ENCODE measurements around the gene SHB.
A peak's percentile ranks its signal among the peaks of the same experiment; 100 is the strongest.

Gene SHB

DNA sequence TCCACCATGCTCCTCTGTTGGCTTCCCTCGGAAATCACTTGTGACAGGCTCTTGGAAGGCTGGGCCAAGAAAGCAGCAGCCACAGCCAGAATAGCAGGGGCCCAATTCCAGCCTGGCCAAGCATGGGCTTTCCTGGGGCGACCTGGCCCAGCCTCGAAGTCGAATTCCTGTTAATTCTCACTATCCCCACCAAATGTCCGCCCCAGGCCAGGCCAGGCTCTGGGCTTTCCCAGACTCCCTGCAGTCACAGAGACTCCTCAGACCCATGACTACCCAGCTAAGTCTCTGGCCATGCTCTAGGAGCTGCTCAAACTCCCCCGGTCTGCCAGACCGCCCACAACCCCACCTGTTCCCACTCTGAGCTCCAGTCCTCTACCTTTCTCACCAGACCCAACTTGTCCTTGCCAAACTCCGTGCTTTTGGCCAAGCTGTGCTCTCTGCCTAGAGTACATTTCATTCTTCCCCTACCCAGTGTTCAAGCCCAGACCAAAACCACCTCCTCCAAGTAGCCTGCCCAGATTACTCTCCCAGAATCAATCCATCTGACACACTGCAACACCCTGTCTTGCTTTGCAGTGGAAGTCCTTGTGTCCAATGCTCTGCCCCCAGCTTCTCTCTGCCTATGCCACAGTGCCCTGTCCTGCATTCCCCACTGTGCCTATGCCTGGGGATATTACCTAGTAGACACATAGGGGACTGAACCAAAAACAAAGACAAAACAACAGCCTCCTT lies 26.2 kb downstream of the SHB start:
- Mint-ChIP-seq H3K27ac (no peak overlapping the region), H3K4me1 (peaks cover 17% of the 10 kb centered on the region), H3K36me3 (no peaks in the 10 kb centered on the region), H3K4me3 (no peak overlapping the region), H3K9me3 (no peaks in the 10 kb centered on the region), H3K27me3 (peaks cover 8% of the 10 kb centered on the region)
- no peak for ATAC-seq

GRCh38 chr9:38041564-38042243 lies 27.3 kb downstream of the SHB start:
- peaks cover 8% of the 10 kb centered on the region for H3K27me3 Mint-ChIP-seq
- no peaks in the 10 kb centered on the region for H3K9me3 Mint-ChIP-seq
- H3K36me3 Mint-ChIP-seq, result no peaks in the 10 kb centered on the region
- peaks cover 10% of the 10 kb centered on the region for H3K4me1 Mint-ChIP-seq
- no peak for ATAC-seq
- H3K4me3 Mint-ChIP-seq, result no peak overlapping the region
- no peak overlapping the region for H3K27ac Mint-ChIP-seq

DNA sequence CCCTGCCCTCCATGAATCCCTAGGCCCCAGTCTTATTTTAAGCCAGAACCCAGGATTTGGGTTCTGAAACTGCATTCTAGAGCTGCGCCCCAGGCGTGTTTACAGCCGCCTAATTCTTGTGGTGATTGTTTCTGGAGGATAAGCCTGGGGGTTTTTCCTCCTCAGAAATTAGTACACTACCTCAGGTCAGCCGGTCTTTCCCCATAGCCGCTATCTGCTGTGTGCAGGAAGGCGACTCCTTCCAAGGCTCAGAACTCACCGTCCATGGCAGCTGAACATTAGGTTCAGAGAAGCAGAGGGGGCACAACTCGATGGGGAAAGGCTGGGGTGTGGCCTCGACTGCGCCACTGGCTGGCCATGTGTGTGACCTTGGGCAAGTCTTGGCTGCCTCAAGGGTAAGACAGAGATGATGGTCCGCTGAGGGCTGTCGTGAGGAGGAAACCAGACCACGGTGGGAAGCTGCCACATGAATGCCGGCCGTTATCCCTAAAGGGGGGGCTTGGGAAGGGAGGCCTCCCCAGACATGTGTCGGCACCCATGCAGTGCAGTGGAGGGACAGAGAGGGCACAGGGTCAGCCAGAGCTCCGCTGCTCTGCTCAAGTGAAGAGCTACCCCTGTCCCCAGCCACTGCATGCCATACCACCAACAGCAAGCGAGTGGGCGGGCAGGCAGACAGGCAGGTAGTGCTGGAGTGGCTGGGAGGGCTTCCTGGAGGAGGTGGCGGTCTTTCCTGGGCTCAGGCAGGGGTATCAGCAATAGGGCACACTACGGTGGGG lies 28.9 kb downstream of the SHB start:
- H3K36me3 Mint-ChIP-seq, result no peaks in the 10 kb centered on the region
- H3K9me3 Mint-ChIP-seq, result no peaks in the 10 kb centered on the region
- H3K4me1 Mint-ChIP-seq, result peaks cover 10% of the 10 kb centered on the region
- H3K4me3 Mint-ChIP-seq, result no peak overlapping the region
- ATAC-seq, result no peak
- peaks cover 8% of the 10 kb centered on the region for H3K27me3 Mint-ChIP-seq
- no peak overlapping the region for H3K27ac Mint-ChIP-seq

- no peak for ATAC-seq
- Mint-ChIP-seq H3K27me3 (peaks cover 8% of the 10 kb centered on the region), H3K4me3 (no peak overlapping the region), H3K4me1 (peaks cover 10% of the 10 kb centered on the region), H3K27ac (no peak overlapping the region), H3K9me3 (no peaks in the 10 kb centered on the region), H3K36me3 (no peaks in the 10 kb centered on the region)
Measured at GRCh38 chr9:38039090-38039906, 29.7 kb downstream of the SHB start.

GRCh38 chr9:38038307-38039089 lies 30.5 kb downstream of the SHB start:
- no peak overlapping the region for H3K4me3 Mint-ChIP-seq
- no peaks in the 10 kb centered on the region for H3K36me3 Mint-ChIP-seq
- peaks cover 8% of the 10 kb centered on the region for H3K27me3 Mint-ChIP-seq
- peak; percentile 65 for ATAC-seq
- H3K4me1 Mint-ChIP-seq, result peaks cover 10% of the 10 kb centered on the region
- H3K9me3 Mint-ChIP-seq, result no peaks in the 10 kb centered on the region
- no peak overlapping the region for H3K27ac Mint-ChIP-seq

DNA sequence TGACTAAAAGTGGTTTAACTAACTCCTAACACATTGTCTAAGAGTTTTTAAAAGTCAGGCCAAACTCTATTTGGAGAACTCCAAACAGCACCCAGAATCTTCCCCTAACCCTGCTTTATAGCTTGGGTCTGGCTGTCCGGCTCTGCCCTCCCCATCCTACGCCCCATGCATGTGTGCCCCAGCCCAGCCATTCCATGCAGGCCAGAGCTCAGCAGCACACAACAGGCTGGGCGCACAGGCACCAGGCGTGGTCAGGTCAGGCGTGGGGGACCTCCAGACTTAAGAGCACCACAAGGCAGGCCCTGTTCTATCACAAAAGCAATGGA lies 31.1 kb downstream of the SHB start:
- H3K4me3 Mint-ChIP-seq, result no peak overlapping the region
- ATAC-seq, result no peak
- H3K4me1 Mint-ChIP-seq, result peaks cover 10% of the 10 kb centered on the region
- H3K36me3 Mint-ChIP-seq, result no peaks in the 10 kb centered on the region
- H3K27me3 Mint-ChIP-seq, result peaks cover 8% of the 10 kb centered on the region
- H3K9me3 Mint-ChIP-seq, result no peaks in the 10 kb centered on the region
- H3K27ac Mint-ChIP-seq, result no peak overlapping the region

GRCh38 chr9:38036359-38037084 lies 32.5 kb downstream of the SHB start:
- Mint-ChIP-seq H3K27me3 (peaks cover 17% of the 10 kb centered on the region), H3K9me3 (no peaks in the 10 kb centered on the region), H3K4me1 (peaks cover 10% of the 10 kb centered on the region), H3K4me3 (no peak overlapping the region), H3K36me3 (no peaks in the 10 kb centered on the region), H3K27ac (no peak overlapping the region)
- no peak for ATAC-seq

GRCh38 chr9:38035873-38036272 lies 33.2 kb downstream of the SHB start:
- H3K9me3 Mint-ChIP-seq, result no peaks in the 10 kb centered on the region
- no peaks in the 10 kb centered on the region for H3K36me3 Mint-ChIP-seq
- no peak for ATAC-seq
- H3K4me1 Mint-ChIP-seq, result peaks cover 10% of the 10 kb centered on the region
- H3K27me3 Mint-ChIP-seq, result peaks cover 17% of the 10 kb centered on the region
- H3K4me3 Mint-ChIP-seq, result no peak overlapping the region
- H3K27ac Mint-ChIP-seq, result no peak overlapping the region

DNA sequence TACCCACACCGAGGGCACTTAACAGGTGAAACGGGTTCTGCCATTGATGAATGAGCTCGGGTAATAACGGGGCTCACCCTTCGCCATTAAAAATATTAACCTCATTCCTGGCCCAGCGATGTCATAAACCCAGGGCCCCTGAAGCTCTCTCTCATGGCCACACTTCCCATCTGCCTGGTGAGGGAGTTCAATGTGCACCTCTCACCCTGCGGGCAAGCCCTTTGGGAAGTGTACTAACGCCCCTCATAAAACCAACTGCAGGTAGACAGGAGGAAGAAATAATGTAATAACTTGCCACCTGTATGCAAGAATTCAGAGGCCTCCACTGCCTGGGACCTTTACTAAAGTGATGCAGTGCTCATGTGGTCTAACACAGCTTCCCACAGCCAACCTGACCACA lies 35.1 kb downstream of the SHB start:
- Mint-ChIP-seq H3K4me1 (peaks cover 20% of the 10 kb centered on the region), H3K27me3 (peaks cover 10% of the 10 kb centered on the region), H3K27ac (no peak overlapping the region), H3K4me3 (no peak overlapping the region), H3K36me3 (no peaks in the 10 kb centered on the region), H3K9me3 (no peaks in the 10 kb centered on the region)
- ATAC-seq, result no peak

- Mint-ChIP-seq H3K9me3 (no peaks in the 10 kb centered on the region), H3K36me3 (no peaks in the 10 kb centered on the region), H3K27me3 (peaks cover 10% of the 10 kb centered on the region), H3K4me3 (no peak overlapping the region), H3K27ac (no peak overlapping the region), H3K4me1 (peaks cover 10% of the 10 kb centered on the region)
- no peak for ATAC-seq
Measured at GRCh38 chr9:38032266-38033110, 36.5 kb downstream of the SHB start.

DNA sequence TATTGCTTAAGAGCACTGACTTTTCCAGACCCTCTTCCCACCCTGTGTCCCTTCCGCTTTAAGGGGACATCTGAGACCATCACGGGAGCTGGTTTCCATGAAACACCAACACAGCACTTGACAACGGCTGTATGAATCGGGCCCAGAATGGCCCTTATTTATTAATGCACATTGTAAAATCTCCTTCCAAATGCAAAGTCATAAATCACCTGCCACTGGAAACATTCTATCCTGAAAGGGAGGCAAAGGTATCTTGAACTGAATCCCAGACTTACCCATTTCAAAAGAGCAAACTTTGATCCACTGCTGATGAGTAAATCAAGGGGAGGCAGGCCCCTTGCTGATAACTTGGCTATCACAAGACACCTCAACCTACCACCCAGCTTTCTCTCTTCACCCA lies 37.4 kb downstream of the SHB start:
- H3K27ac Mint-ChIP-seq, result no peak overlapping the region
- no peaks in the 10 kb centered on the region for H3K9me3 Mint-ChIP-seq
- no peaks in the 10 kb centered on the region for H3K36me3 Mint-ChIP-seq
- ATAC-seq, result no peak
- peaks cover 10% of the 10 kb centered on the region for H3K27me3 Mint-ChIP-seq
- peaks cover 10% of the 10 kb centered on the region for H3K4me1 Mint-ChIP-seq
- no peak overlapping the region for H3K4me3 Mint-ChIP-seq

GRCh38 chr9:38030658-38031057 lies 38.4 kb downstream of the SHB start:
- H3K9me3 Mint-ChIP-seq, result no peaks in the 10 kb centered on the region
- H3K27ac Mint-ChIP-seq, result no peak overlapping the region

DNA sequence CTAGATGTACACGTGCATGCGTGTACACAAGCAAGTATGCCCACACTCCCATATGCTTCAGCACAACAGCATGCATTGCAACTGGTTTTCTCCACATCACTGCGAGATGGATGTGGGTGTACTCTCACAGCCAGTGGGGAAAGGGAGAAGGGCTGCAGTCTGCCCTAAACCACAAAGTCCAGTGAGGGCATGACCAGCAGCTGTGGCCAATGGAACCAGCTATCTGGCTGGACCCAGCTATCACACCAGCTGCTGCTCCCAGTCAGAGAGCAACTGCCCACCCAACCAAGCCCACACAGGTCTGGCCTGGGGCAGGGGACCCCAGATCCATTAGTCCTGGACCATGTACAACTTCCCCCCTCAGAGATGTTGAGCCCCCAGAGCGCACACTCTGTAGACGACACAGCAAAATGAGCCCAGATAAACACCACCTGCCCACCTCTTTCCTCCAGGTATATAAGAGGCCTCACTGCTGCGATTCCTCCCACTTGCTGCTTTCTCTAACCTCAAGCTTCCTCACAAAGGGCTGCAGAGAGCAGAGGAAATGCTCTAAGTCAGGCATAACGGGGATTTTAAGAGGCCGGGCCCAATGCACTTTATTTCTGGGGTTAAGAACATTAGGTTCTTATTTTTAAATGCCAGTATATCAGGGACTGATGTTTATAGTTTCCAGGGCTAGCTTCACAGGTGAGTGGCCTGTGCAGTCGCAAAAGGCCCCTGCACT lies 39.0 kb downstream of the SHB start:
- no peaks in the 10 kb centered on the region for H3K9me3 Mint-ChIP-seq
- no peak overlapping the region for H3K4me3 Mint-ChIP-seq
- H3K4me1 Mint-ChIP-seq, result peaks cover 10% of the 10 kb centered on the region
- peak; percentile 46 for ATAC-seq
- H3K27ac Mint-ChIP-seq, result no peak overlapping the region
- peaks cover 10% of the 10 kb centered on the region for H3K27me3 Mint-ChIP-seq
- no peaks in the 10 kb centered on the region for H3K36me3 Mint-ChIP-seq

More at GRCh38 chr9:38030658-38031057, 38.4 kb downstream of the SHB start:
- Mint-ChIP-seq H3K4me1 (peaks cover 10% of the 10 kb centered on the region), H3K36me3 (no peaks in the 10 kb centered on the region), H3K4me3 (no peak overlapping the region), H3K27me3 (peaks cover 10% of the 10 kb centered on the region)
- ATAC-seq, result no peak

Data from stimulated activated memory B cell treated with anti-CD40 and anti-IgM and Interleukin-4, amounts not matched to agents 10 μg/mL and 1 μg/mL and 100 μg/mL, for 72 hours (primary cell).